Mesenchymal stem cell (in vitro differentiated cells and primary cell): ENCODE data around the gene TEC.

Experiments
- DNase-seq: peaks from one replicate; pipeline ENCODE4 v3.0.0-alpha.2; 2013
- H2AFZ ChIP-seq: one replicate; pipeline ENCODE4 v1.6.1; 2013; ENCODE audit warnings: low read depth, mild to moderate bottlenecking, control low read depth, inconsistent platforms, low read length, moderate library complexity
- H2AK5ac ChIP-seq: 2 replicates; pipeline ENCODE4 v1.6.1; 2013; ENCODE audit warnings: low read length, moderate library complexity, mild to moderate bottlenecking, inconsistent platforms; ENCODE audit not compliant: severe bottlenecking
- H2BK120ac ChIP-seq: one replicate; pipeline ENCODE4 v1.6.1; 2013; ENCODE audit warnings: low read depth, mild to moderate bottlenecking, inconsistent platforms, low read length, moderate library complexity
- H2BK12ac ChIP-seq, 2 experiments: one replicate each; pipeline ENCODE4 v1.6.1; 2013; ENCODE audit warnings: inconsistent platforms in 2 of 2, low read length in 2 of 2, mild to moderate bottlenecking in 2 of 2, moderate library complexity in 2 of 2, control low read depth in 1 of 2
- H2BK15ac ChIP-seq: one replicate; pipeline ENCODE4 v1.6.1; 2013; ENCODE audit warnings: mild to moderate bottlenecking, low read depth, inconsistent platforms; ENCODE audit not compliant: poor library complexity, severe bottlenecking
- H2BK5ac ChIP-seq: 2 replicates; pipeline ENCODE4 v1.6.1; 2013; ENCODE audit warnings: low read depth, mild to moderate bottlenecking, low read length, control low read depth, inconsistent platforms; ENCODE audit not compliant: poor library complexity, severe bottlenecking
- H3K14ac ChIP-seq, 2 experiments: one replicate each; pipeline ENCODE4 v1.6.1; 2013; ENCODE audit warnings: inconsistent platforms in 2 of 2, low read length in 2 of 2, control low read depth in 1 of 2, mild to moderate bottlenecking in 1 of 2, moderate library complexity in 1 of 2
- H3K18ac ChIP-seq, 2 experiments: one replicate each; pipeline ENCODE4 v1.6.1; 2013; ENCODE audit warnings: inconsistent platforms in 2 of 2, low read length in 2 of 2, control low read depth in 1 of 2, low read depth in 1 of 2, mild to moderate bottlenecking in 1 of 2
- H3K23ac ChIP-seq, 2 experiments: one replicate each; pipeline ENCODE4 v1.6.1; 2013; ENCODE audit warnings: inconsistent platforms in 2 of 2, low read length in 2 of 2, mild to moderate bottlenecking in 2 of 2, moderate library complexity in 2 of 2, control low read depth in 1 of 2
- H3K27ac ChIP-seq: 2 replicates; pipeline ENCODE4 v1.5.1; 2013; ENCODE audit warnings: mild to moderate bottlenecking, moderate library complexity, low read length, control low read depth, inconsistent platforms; ENCODE audit not compliant: poor library complexity, severe bottlenecking
- H3K27me3 ChIP-seq, 2 experiments: 2 replicates each; pipeline versions ENCODE4 v1.6.1 to v1.7.0; 2013; ENCODE audit warnings: low read length in 2 of 2, mild to moderate bottlenecking in 2 of 2, moderate library complexity in 2 of 2, control low read depth in 1 of 2, inconsistent platforms in 1 of 2; ENCODE audit not compliant: control insufficient read depth in 1 of 2, insufficient read depth in 1 of 2
- H3K36me3 ChIP-seq, 2 experiments: 2 replicates each; pipeline versions ENCODE4 v1.6.1 to v1.7.0; 2013; ENCODE audit warnings: low read length in 2 of 2, control low read depth in 1 of 2, inconsistent platforms in 1 of 2, low read depth in 1 of 2, mild to moderate bottlenecking in 1 of 2; ENCODE audit not compliant: insufficient read depth in 2 of 2, control insufficient read depth in 1 of 2
- H3K4ac ChIP-seq, 2 experiments: one replicate each; pipeline ENCODE4 v1.6.1; 2013; ENCODE audit warnings: inconsistent platforms in 2 of 2, low read length in 2 of 2, mild to moderate bottlenecking in 2 of 2, moderate library complexity in 2 of 2, control low read depth in 1 of 2, low read depth in 1 of 2
- H3K4me1 ChIP-seq: 2 replicates; pipeline ENCODE4 v1.6.1; 2013; ENCODE audit warnings: low read depth, low read length, control low read depth; ENCODE audit not compliant: control insufficient read depth, insufficient read depth
- H3K4me2 ChIP-seq: 2 replicates; pipeline ENCODE4 v1.6.1; 2013; ENCODE audit warnings: low read length, mild to moderate bottlenecking, inconsistent platforms; ENCODE audit not compliant: poor library complexity, severe bottlenecking
- H3K4me3 ChIP-seq, 2 experiments: 2 replicates each; pipeline versions ENCODE4 v1.5.1 to v1.7.0; 2013; ENCODE audit warnings: low read length in 2 of 2, mild to moderate bottlenecking in 2 of 2, control low read depth in 1 of 2, low read depth in 1 of 2; ENCODE audit not compliant: insufficient read depth in 1 of 2
- H3K79me1 ChIP-seq: replicated peaks from 2 replicates; pipeline ENCODE4 v1.6.1; 2013; ENCODE audit warnings: mild to moderate bottlenecking, control low read depth, low read length, inconsistent platforms; ENCODE audit not compliant: poor library complexity, severe bottlenecking
- H3K9ac ChIP-seq: 2 replicates; pipeline ENCODE4 v1.7.0; 2013; ENCODE audit warnings: mild to moderate bottlenecking, low read length, moderate library complexity
- H3K9me3 ChIP-seq: 2 replicates; pipeline ENCODE4 v1.7.0; 2013; ENCODE audit warnings: mild to moderate bottlenecking, low read length; ENCODE audit not compliant: control insufficient read depth
- H4K8ac ChIP-seq: one replicate; pipeline ENCODE4 v1.6.1; 2013; ENCODE audit warnings: inconsistent platforms, mild to moderate bottlenecking, low read length, moderate library complexity
- H4K91ac ChIP-seq: one replicate; pipeline ENCODE4 v1.6.1; 2013; ENCODE audit warnings: mild to moderate bottlenecking, low read length, inconsistent platforms
- WGBS: methylation state at CpG from one replicate; pipeline ENCODE4 v1.1.7; 2013; ENCODE audit warnings: mixed read lengths; 5-methylcytosine and 5-hydroxymethylcytosine counted together

TEC gene

DNA sequence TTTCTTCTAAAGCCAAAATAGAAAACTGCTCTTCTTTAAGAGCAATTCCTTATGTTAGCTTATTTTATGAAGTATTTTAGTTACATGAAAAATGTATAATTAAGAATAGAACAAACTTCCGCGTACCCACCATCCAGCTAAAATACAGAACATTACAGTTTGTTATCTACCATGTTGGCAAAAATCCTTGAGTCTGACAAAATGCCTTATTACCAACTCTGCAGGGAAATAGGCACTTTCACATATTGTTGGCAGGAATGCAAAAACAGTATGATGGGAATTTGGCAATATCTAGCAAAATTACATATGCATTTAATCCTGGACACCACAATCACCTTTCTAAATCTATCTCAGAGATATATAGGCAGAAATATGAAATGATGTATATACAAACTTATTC is 39.3 kb upstream of the TEC start:
- H4K91ac ChIP-seq, result no peak overlapping the region
- WGBS, result 100% methylated on average over 2 of the region's 2 CpGs
- no peak overlapping the region for H2BK15ac ChIP-seq
- no peaks in the 10 kb centered on the region for H3K79me1 ChIP-seq
- H3K14ac ChIP-seq, result no peak overlapping the region
- no peak overlapping the region for H2BK120ac ChIP-seq
- H3K9ac ChIP-seq, result no peak overlapping the region
- no peak overlapping the region for H2AFZ ChIP-seq
- H3K36me3 ChIP-seq, result no peaks in the 10 kb centered on the region
- no peak overlapping the region for H2BK5ac ChIP-seq
- H3K4me3 ChIP-seq, result no peak overlapping the region
- H3K18ac ChIP-seq, result no peak overlapping the region
- no peak overlapping the region for H2BK12ac ChIP-seq
- no peaks in the 10 kb centered on the region for H3K9me3 ChIP-seq
- DNase-seq, result no peak
- no peak overlapping the region for H3K27ac ChIP-seq
- no peak overlapping the region for H2AK5ac ChIP-seq
- no peak overlapping the region for H3K23ac ChIP-seq
- H3K4ac ChIP-seq, result no peak overlapping the region
- H3K4me2 ChIP-seq, result no peak overlapping the region
- H3K4me1 ChIP-seq, result peaks cover 3% of the 10 kb centered on the region
- H4K8ac ChIP-seq, result no peak overlapping the region
- H3K27me3 ChIP-seq, result no peaks in the 10 kb centered on the region

DNA sequence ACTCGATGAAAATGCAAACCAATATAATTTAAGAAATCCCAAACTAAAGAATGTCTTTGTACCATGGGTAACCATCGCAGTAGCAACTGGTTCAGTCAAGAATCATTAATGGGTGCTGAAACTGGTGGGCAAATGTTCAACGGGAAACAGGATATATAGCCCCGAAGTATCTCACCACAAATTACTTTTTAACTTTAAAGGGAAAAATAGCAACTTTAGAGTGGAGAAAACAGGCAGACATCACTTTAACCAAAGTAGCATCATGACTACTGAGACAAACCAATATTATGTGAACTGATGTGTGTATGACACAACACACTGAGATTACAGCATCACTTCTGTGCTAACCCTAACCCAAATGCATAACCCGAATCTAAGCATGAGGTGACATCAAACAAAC is 37.9 kb upstream of the TEC start:
- 94% methylated on average over 4 of the region's 5 CpGs for WGBS
- H4K8ac ChIP-seq, result no peak overlapping the region
- H4K91ac ChIP-seq, result no peak overlapping the region
- no peak overlapping the region for H2BK15ac ChIP-seq
- H3K14ac ChIP-seq, result no peak overlapping the region
- no peak overlapping the region for H2AFZ ChIP-seq
- no peaks in the 10 kb centered on the region for H3K36me3 ChIP-seq
- H3K4me3 ChIP-seq, result no peak overlapping the region
- no peak overlapping the region for H2BK120ac ChIP-seq
- DNase-seq, result no peak
- H3K23ac ChIP-seq, result no peak overlapping the region
- no peak overlapping the region for H3K18ac ChIP-seq
- no peak overlapping the region for H3K4me2 ChIP-seq
- no peak overlapping the region for H2BK12ac ChIP-seq
- H3K9ac ChIP-seq, result no peak overlapping the region
- no peaks in the 10 kb centered on the region for H3K79me1 ChIP-seq
- no peak overlapping the region for H2AK5ac ChIP-seq
- H2BK5ac ChIP-seq, result no peak overlapping the region
- H3K4ac ChIP-seq, result no peak overlapping the region
- H3K27me3 ChIP-seq, result no peaks in the 10 kb centered on the region
- H3K27ac ChIP-seq, result no peak overlapping the region
- no peaks in the 10 kb centered on the region for H3K9me3 ChIP-seq
- H3K4me1 ChIP-seq, result peaks cover 3% of the 10 kb centered on the region

DNA sequence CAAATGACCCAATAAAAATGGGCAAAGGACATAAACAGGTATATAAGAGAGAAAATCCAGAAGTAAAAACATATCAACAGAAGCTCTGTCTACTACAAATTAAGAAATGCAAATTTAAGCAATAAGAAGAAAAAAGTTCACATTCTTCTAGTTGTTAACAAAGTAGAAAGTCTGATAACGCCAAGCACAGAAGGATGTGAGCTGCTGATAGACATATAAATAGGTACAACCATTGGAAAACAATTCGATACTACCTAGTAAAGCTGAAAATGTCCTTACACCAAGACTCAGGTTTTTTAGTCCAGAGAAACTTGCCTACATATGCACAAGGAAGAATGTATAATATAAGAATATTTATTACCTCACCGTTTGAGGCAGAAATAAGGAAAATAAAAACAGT is 35.9 kb upstream of the TEC start:
- no peak overlapping the region for H3K4me2 ChIP-seq
- H4K8ac ChIP-seq, result no peak overlapping the region
- no peak for DNase-seq
- no peak overlapping the region for H3K14ac ChIP-seq
- H3K4me1 ChIP-seq, result peaks cover 3% of the 10 kb centered on the region
- no peak overlapping the region for H2BK15ac ChIP-seq
- H3K9ac ChIP-seq, result peak overlapping the region; percentile 34
- H3K27me3 ChIP-seq, result no peaks in the 10 kb centered on the region
- H3K79me1 ChIP-seq, result no peaks in the 10 kb centered on the region
- H2BK12ac ChIP-seq, result no peak overlapping the region
- H3K9me3 ChIP-seq, result no peaks in the 10 kb centered on the region
- no peak overlapping the region for H3K18ac ChIP-seq
- H3K4ac ChIP-seq, result no peak overlapping the region
- no peak overlapping the region for H3K23ac ChIP-seq
- no peaks in the 10 kb centered on the region for H3K36me3 ChIP-seq
- no peak overlapping the region for H2AFZ ChIP-seq
- no peak overlapping the region for H2AK5ac ChIP-seq
- no peak overlapping the region for H2BK120ac ChIP-seq
- H3K27ac ChIP-seq, result no peak overlapping the region
- no peak overlapping the region for H3K4me3 ChIP-seq
- WGBS, result no CpG with 5 or more reads among the region's 3 CpGs
- no peak overlapping the region for H4K91ac ChIP-seq
- no peak overlapping the region for H2BK5ac ChIP-seq

DNA sequence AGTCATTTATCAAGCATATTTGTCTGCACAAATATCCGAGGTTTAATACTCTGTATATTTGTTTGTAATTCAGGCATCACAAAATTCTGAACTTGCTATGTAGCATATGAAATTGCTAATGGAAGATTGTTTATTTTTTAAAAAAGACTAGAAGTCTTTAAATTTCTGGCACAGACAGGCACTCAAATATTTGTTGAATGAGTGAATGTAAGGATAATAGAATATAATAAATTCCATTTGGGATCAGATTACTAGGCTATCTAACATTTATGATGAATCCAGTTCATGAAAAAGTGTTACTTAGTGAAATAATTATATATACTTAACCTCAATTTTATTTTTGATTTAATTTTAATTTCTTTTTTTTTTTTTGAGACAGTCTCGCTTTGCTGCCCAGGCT is 30.4 kb upstream of the TEC start:
- H3K36me3 ChIP-seq, result no peaks in the 10 kb centered on the region
- H3K18ac ChIP-seq, result no peak overlapping the region
- H3K4me1 ChIP-seq, result no peaks in the 10 kb centered on the region
- no peak overlapping the region for H2AK5ac ChIP-seq
- H2BK15ac ChIP-seq, result no peak overlapping the region
- no peak overlapping the region for H3K14ac ChIP-seq
- no peak overlapping the region for H2BK120ac ChIP-seq
- H4K8ac ChIP-seq, result no peak overlapping the region
- H3K9ac ChIP-seq, result no peak overlapping the region
- no peaks in the 10 kb centered on the region for H3K79me1 ChIP-seq
- H3K27me3 ChIP-seq, result no peaks in the 10 kb centered on the region
- no peak overlapping the region for H2BK12ac ChIP-seq
- no peak overlapping the region for H3K27ac ChIP-seq
- no peak for DNase-seq
- H2BK5ac ChIP-seq, result no peak overlapping the region
- H2AFZ ChIP-seq, result no peak overlapping the region
- no peak overlapping the region for H3K4me2 ChIP-seq
- no peak overlapping the region for H4K91ac ChIP-seq
- no peak overlapping the region for H3K4me3 ChIP-seq
- 80% methylated on average over 2 of the region's 2 CpGs for WGBS
- no peaks in the 10 kb centered on the region for H3K9me3 ChIP-seq
- no peak overlapping the region for H3K4ac ChIP-seq
- no peak overlapping the region for H3K23ac ChIP-seq
